IMR-90 (cell line): Measurements from ENCODE around the gene DDX42.

Experiments used
- BHLHE40 ChIP-seq: fragments of 150-350 bp; IDR thresholded peaks from 2 replicates; pipeline ENCODE4 v1.6.1; 2016; ENCODE audit warnings: mild to moderate bottlenecking, low read depth, low read length
- CEBPB ChIP-seq: IDR thresholded peaks from 2 replicates; pipeline ENCODE4 v1.6.1; 2012; ENCODE audit warnings: low read depth, low read length, improper control_type of control experiment
- MXI1 ChIP-seq: IDR thresholded peaks from 2 replicates; pipeline ENCODE4 v1.6.1; 2012; ENCODE audit warnings: low read depth, mild to moderate bottlenecking, low read length, moderate library complexity, borderline replicate concordance
- POLR2A ChIP-seq: IDR thresholded peaks from 2 replicates; pipeline ENCODE4 v1.6.1; 2012; ENCODE audit warnings: mild to moderate bottlenecking, low read depth, low read length
- RAD21 ChIP-seq: IDR thresholded peaks from 2 replicates; pipeline ENCODE4 v1.6.1; 2012; ENCODE audit warnings: low read length, improper control_type of control experiment
- RFX5 ChIP-seq: IDR thresholded peaks from 2 replicates; pipeline ENCODE4 v1.8.0; 2012; ENCODE audit warnings: low read depth, mild to moderate bottlenecking, low read length, moderate library complexity
- TF ChIP-seq, protein P1 (sequence below): conservative IDR thresholded peaks from 2 replicates; pipeline ENCODE4 v1.5.1; 2012; ENCODE audit warnings: mild to moderate bottlenecking, low read depth, low read length, improper control_type of control experiment
- TF ChIP-seq, protein P2 (sequence below): fragments of 150-350 bp; IDR thresholded peaks from 2 replicates; pipeline ENCODE4 v1.6.1; 2017; ENCODE audit warnings: mild to moderate bottlenecking, antibody characterized with exemption, low read length, low read depth

DNA sequence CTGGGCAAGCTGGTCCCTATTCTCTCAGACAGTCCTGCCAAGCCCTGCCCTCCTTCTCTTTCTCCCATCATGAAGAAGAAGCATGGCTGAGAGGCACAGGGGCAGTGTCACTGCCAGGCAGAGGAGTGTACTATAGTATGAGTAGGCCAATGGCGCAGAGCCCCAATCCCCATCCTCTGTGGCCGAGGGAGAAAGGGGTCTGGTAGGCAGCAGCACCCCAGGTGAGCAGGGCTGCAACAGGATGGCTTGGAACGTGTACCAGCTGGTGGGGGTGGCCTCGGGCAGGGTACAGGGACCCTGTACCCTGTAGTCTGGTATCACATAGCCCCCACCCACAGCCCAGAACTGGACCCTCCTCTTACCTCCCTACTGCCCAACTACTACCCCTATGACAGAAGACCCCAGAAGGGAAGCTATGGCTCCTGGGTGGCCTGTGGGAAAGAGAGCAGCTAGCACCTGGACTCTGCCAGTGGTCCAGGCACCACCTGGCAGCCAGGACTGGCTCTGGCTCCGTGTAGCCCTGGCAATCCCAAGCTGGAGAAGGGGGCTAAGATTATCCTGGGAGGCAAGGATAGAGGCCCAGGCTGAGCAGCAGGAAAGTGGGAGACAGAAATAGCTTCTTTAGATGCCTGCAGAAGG lies 64.1 kb downstream of the DDX42 start:
- TF ChIP-seq, protein P1, sequence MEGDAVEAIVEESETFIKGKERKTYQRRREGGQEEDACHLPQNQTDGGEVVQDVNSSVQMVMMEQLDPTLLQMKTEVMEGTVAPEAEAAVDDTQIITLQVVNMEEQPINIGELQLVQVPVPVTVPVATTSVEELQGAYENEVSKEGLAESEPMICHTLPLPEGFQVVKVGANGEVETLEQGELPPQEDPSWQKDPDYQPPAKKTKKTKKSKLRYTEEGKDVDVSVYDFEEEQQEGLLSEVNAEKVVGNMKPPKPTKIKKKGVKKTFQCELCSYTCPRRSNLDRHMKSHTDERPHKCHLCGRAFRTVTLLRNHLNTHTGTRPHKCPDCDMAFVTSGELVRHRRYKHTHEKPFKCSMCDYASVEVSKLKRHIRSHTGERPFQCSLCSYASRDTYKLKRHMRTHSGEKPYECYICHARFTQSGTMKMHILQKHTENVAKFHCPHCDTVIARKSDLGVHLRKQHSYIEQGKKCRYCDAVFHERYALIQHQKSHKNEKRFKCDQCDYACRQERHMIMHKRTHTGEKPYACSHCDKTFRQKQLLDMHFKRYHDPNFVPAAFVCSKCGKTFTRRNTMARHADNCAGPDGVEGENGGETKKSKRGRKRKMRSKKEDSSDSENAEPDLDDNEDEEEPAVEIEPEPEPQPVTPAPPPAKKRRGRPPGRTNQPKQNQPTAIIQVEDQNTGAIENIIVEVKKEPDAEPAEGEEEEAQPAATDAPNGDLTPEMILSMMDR = no peak
- TF ChIP-seq, protein P2, sequence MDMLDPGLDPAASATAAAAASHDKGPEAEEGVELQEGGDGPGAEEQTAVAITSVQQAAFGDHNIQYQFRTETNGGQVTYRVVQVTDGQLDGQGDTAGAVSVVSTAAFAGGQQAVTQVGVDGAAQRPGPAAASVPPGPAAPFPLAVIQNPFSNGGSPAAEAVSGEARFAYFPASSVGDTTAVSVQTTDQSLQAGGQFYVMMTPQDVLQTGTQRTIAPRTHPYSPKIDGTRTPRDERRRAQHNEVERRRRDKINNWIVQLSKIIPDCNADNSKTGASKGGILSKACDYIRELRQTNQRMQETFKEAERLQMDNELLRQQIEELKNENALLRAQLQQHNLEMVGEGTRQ = no peak
- TF ChIP-seq RAD21 (no peak), POLR2A (no peak), RFX5 (no peak), MXI1 (no peak), CEBPB (no peak), BHLHE40 (no peak)
